NT2/D1 (cell line): ENCODE data around the gene NFATC3.

Experiments
- SUZ12 ChIP-seq: IDR thresholded peaks from 2 replicates; pipeline ENCODE4 v1.6.1; 2011; ENCODE audit not compliant: insufficient read length, insufficient read depth; ENCODE audit errors: extremely low read depth
- ZNF274 ChIP-seq: IDR thresholded peaks from 2 replicates; pipeline ENCODE4 v1.6.1; 2011; ENCODE audit warnings: mild to moderate bottlenecking, low read depth, low read length

DNA sequence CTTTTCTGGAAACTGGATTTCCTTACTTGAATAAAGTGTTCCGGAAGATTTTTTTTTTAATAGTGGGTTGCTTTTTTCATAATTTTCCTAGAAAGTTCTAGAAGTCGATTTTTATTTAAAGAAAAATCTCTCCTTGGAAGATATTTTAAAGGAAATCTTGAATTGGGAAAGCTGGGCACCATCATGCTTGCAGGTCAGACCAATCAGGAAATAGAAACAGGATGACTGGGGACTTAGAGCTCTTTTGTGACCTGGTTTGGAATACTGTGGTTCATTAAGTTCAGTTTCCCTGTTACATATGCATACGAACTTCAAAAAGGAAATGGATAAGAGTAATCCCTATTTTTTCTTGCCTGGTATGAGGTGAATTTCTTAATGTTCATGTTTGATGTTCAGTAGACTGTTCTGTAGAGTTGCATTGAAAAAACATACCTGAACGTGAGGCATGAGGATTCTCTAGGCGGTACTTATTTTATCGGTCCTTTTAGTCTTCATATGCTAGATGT lies 1.2 kb downstream of the NFATC3 start:
- no peak for TF ChIP-seq SUZ12
- TF ChIP-seq ZNF274: no peak
